K562 (cell line): ENCODE measurements around the gene CCN6. TPM values are rescaled to one million over a fixed set of nuclear protein-coding genes. Genes with fewer than 3 reads are reported as not detected.

Experiments
- ATAC-seq: fragments of 200-7000 bp; cut with Tn5 transposase; 3 replicates; pipeline ENCODE4 v1.9.1; 2020; ENCODE audit warnings: moderate library complexity
- BruUV-seq: library from RNA; stranded (reverse); fragments of 400-500 nt; replicated peaks from 2 replicates; lab custom pipeline; 2021; lab: Mats Ljungman, UMichigan
- CTCF ChIA-PET: fragments of 300-600 bp; formaldehyde crosslinking; extraction: SDS; loops from one replicate; lab custom pipeline; 2021; ENCODE audit warnings: low intra/inter-chr PET ratio; lab: Yijun Ruan, JAX
- POLR2A ChIA-PET: fragments of 300-600, 350-650 bp; sonication (Branson Sonifier 250); formaldehyde crosslinking; extraction: SDS; loops from one replicate; lab custom pipeline; 2021; ENCODE audit warnings: antibody characterized with exemption, inconsistent platforms; lab: Yijun Ruan, JAX
- DNase-seq, 4 experiments: peaks; one replicate each; pipeline versions ENCODE4 v3.0.0 to v3.0.0-alpha.2; 2011 to 2018; ENCODE audit warnings: low spot score in 3 of 4, mixed read lengths in 3 of 4; ENCODE audit errors: extremely low read depth in 1 of 4
- FAIRE-seq: peaks from 2 replicates; lab custom pipeline; 2011; peaks lifted over from hg19 to GRCh38; lab: Jason Lieb, UNC
- H2AFZ ChIP-seq: 2 replicates; pipeline ENCODE4 v1.6.0; 2011; ENCODE audit warnings: low read depth, low read length, control low read depth, inconsistent platforms
- H3K27ac ChIP-seq: fragments of 200-600 bp; 3 replicates; pipeline ENCODE4 v1.8.0; 2011; ENCODE audit warnings: low read depth, mild to moderate bottlenecking, control low read depth, inconsistent platforms, low read length, moderate library complexity, mixed read lengths; ENCODE audit errors: extremely low read depth
- H3K27me3 ChIP-seq, 2 experiments: fragments of 300-600 bp in 1 of 2; 2 replicates in 1 of 2; 3 replicates in 1 of 2; pipeline versions ENCODE4 v1.6.0 to v1.8.0; 2011; ENCODE audit warnings: inconsistent platforms in 2 of 2, low read length in 2 of 2, mild to moderate bottlenecking in 1 of 2, mixed read lengths in 1 of 2, moderate library complexity in 1 of 2; ENCODE audit not compliant: control insufficient read depth in 2 of 2, insufficient read depth in 2 of 2
- H3K36me3 ChIP-seq: fragments of 300-600 bp; 3 replicates; pipeline ENCODE4 v1.8.0; 2011; ENCODE audit warnings: mild to moderate bottlenecking, low read length, inconsistent platforms; ENCODE audit not compliant: control insufficient read depth, insufficient read depth
- H3K4me1 ChIP-seq, 2 experiments: fragments of 200-600 bp in 1 of 2; replicated peaks in 1 of 2; 2 replicates in 1 of 2; 3 replicates in 1 of 2; pipeline versions ENCODE4 v1.5.1 to v1.8.0; 2011; ENCODE audit warnings: inconsistent platforms in 2 of 2, low read length in 2 of 2, mild to moderate bottlenecking in 1 of 2, mixed read lengths in 1 of 2, moderate library complexity in 1 of 2; ENCODE audit not compliant: control insufficient read depth in 2 of 2, insufficient read depth in 2 of 2
- H3K4me2 ChIP-seq: 2 replicates; pipeline ENCODE4 v1.6.1; 2011; ENCODE audit warnings: low read length, control low read depth, inconsistent platforms, mixed read lengths; ENCODE audit not compliant: insufficient read depth
- H3K4me3 ChIP-seq: fragments of 200-600 bp; sonication (generic), shearing (Covaris generic); 2 replicates; pipeline ENCODE4 v1.5.1; 2016; ENCODE audit warnings: control low read depth, inconsistent platforms
- H3K79me2 ChIP-seq: fragments of 200-600 bp; 3 replicates; pipeline ENCODE4 v1.8.0; 2011; ENCODE audit warnings: low read length, inconsistent platforms; ENCODE audit not compliant: control insufficient read depth, insufficient read depth
- H3K9ac ChIP-seq, 2 experiments: 2 replicates each; pipeline versions ENCODE4 v1.6.0 to v1.6.1; 2011; ENCODE audit warnings: low read depth in 2 of 2, low read length in 2 of 2, control low read depth in 1 of 2, inconsistent platforms in 1 of 2, mild to moderate bottlenecking in 1 of 2, mixed read lengths in 1 of 2; ENCODE audit not compliant: insufficient read depth in 1 of 2
- H3K9me1 ChIP-seq: one replicate; pipeline ENCODE4 v1.6.0; 2011; ENCODE audit warnings: inconsistent platforms, mild to moderate bottlenecking, low read length, moderate library complexity; ENCODE audit not compliant: control insufficient read depth, insufficient read depth
- H3K9me3 ChIP-seq: replicated peaks from 2 replicates; pipeline ENCODE4 v1.5.1; 2011; ENCODE audit warnings: low read depth, low read length, inconsistent platforms; ENCODE audit not compliant: control insufficient read depth, insufficient read depth
- H4K20me1 ChIP-seq: replicated peaks from 2 replicates; pipeline ENCODE4 v1.6.1; 2011; ENCODE audit warnings: low read length, inconsistent platforms, mixed read lengths; ENCODE audit not compliant: control insufficient read depth, insufficient read depth
- ARNT ChIP-seq, 2 experiments: fragments of 450-650 bp; IDR thresholded peaks; 2 replicates each; pipeline ENCODE4 v1.6.1; 2016; ENCODE audit warnings: mild to moderate bottlenecking in 1 of 2
- ATF1 ChIP-seq, 2 experiments: fragments of 450-650 bp in 1 of 2; IDR thresholded peaks; 2 replicates each; pipeline ENCODE4 v1.6.1; 2016; ENCODE audit warnings: missing compliant biosample characterization in 1 of 2, missing genetic modification characterization in 1 of 2
- CBX3 ChIP-seq, 2 experiments: IDR thresholded peaks; 1 replicate in 1 of 2; 2 replicates in 1 of 2; pipeline ENCODE4 v1.6.1; 2012; ENCODE audit warnings: inconsistent platforms in 2 of 2, low read length in 2 of 2, borderline replicate concordance in 1 of 2, control low read depth in 1 of 2
- CHD4 ChIP-seq: fragments of 200-600 bp; sonication (generic); IDR thresholded peaks from 3 replicates; pipeline ENCODE4 v1.6.1; 2012; ENCODE audit warnings: low read depth, mild to moderate bottlenecking, mixed read lengths, low read length, inconsistent platforms; ENCODE audit not compliant: insufficient read depth, insufficient replicate concordance, poor library complexity, severe bottlenecking
- GTF2F1 ChIP-seq: IDR thresholded peaks from 2 replicates; pipeline ENCODE4 v1.6.1; 2011; ENCODE audit warnings: low read depth, low read length, improper control_type of control experiment
- HMGN3 ChIP-seq: IDR thresholded peaks from 2 replicates; pipeline ENCODE4 v1.6.1; 2011; ENCODE audit warnings: borderline replicate concordance, low read depth, mild to moderate bottlenecking, mixed read lengths, low read length; ENCODE audit not compliant: insufficient read length; ENCODE audit errors: extremely low read depth
- KAT2B ChIP-seq: IDR thresholded peaks from one replicate; pipeline ENCODE4 v1.6.1; 2012; ENCODE audit warnings: low read depth, mild to moderate bottlenecking, control low read depth, inconsistent platforms, low read length, moderate library complexity
- KLF10 ChIP-seq: fragments of 250-450 bp; sonication (Bioruptor Pico); IDR thresholded peaks from 2 replicates; pipeline ENCODE4 v1.6.1; 2021; ENCODE audit warnings: matching md5 sums
- MBD2 ChIP-seq: sonication (generic); IDR thresholded peaks from 2 replicates; pipeline ENCODE4 v1.6.1; 2016; ENCODE audit warnings: low read depth, borderline replicate concordance
- NCOA6 ChIP-seq: fragments of 450-650 bp; IDR thresholded peaks from 2 replicates; pipeline ENCODE4 v1.6.1; 2017; ENCODE audit warnings: mild to moderate bottlenecking
- NFXL1 ChIP-seq: fragments of 450-650 bp; formaldehyde crosslinking; IDR thresholded peaks from 2 replicates; pipeline ENCODE4 v1.4.0; 2021; ENCODE audit warnings: mild to moderate bottlenecking
- SMAD2 ChIP-seq: fragments of 150-350 bp; IDR thresholded peaks from 2 replicates; pipeline ENCODE4 v1.6.1; 2014; ENCODE audit warnings: low read depth, mild to moderate bottlenecking, low read length
- SREBF1 ChIP-seq: fragments of 150-350 bp; IDR thresholded peaks from 2 replicates; pipeline ENCODE4 v1.6.1; 2014; ENCODE audit warnings: antibody characterized with exemption, low read depth, low read length, borderline replicate concordance
- ZMIZ1 ChIP-seq, 2 experiments: fragments of 150-350 bp in 1 of 2; IDR thresholded peaks; 2 replicates each; pipeline ENCODE4 v1.6.1; 2012 to 2016; ENCODE audit warnings: low read depth in 2 of 2, low read length in 2 of 2, mild to moderate bottlenecking in 1 of 2, moderate library complexity in 1 of 2
- ZNF3 ChIP-seq: fragments of 250-450 bp; sonication (Bioruptor Pico); IDR thresholded peaks from 2 replicates; pipeline ENCODE4 v1.5.0; 2021; ENCODE audit warnings: mild to moderate bottlenecking, moderate library complexity
- ZNF57 ChIP-seq: fragments of 450-650 bp; formaldehyde crosslinking; IDR thresholded peaks from 2 replicates; pipeline ENCODE4 v1.4.0; 2020; ENCODE audit warnings: mild to moderate bottlenecking, moderate library complexity
- ZNF584 ChIP-seq: fragments of 200-800 bp; sonication (Bioruptor generic); IDR thresholded peaks from 2 replicates; pipeline ENCODE4 v1.6.1; 2016; ENCODE audit warnings: low read depth, mild to moderate bottlenecking, missing genetic modification characterization, missing compliant biosample characterization
- ZNF586 ChIP-seq: fragments of 450-650 bp; formaldehyde crosslinking; conservative IDR thresholded peaks from 2 replicates; pipeline ENCODE4 v1.4.0; 2020; ENCODE audit warnings: mild to moderate bottlenecking, moderate library complexity
- ZNF76 ChIP-seq: fragments of 250-450 bp; sonication (Bioruptor Pico); IDR thresholded peaks from 2 replicates; pipeline ENCODE4 v1.4.0; 2020; ENCODE audit warnings: mild to moderate bottlenecking, moderate library complexity, borderline replicate concordance
- WGBS: fragments of 100-300 bp; shearing (Covaris generic); methylation state at CpG from one replicate; pipeline ENCODE4 v1.1.6; 2016; ENCODE audit warnings: low coverage, mixed read lengths; ENCODE audit not compliant: insufficient coverage; ENCODE audit errors: missing lambda C conversion rate; 5-methylcytosine and 5-hydroxymethylcytosine counted together
- in situ Hi-C: fragments of 300-500 bp; cut with MboI; formaldehyde crosslinking; loops from 4 replicates; pipeline ENCODE4 v1.15.0; 2018; ENCODE audit warnings: inconsistent platforms, mixed read lengths
- intact Hi-C: fragments of 100-400 bp; cut with micrococcal nuclease; formaldehyde crosslinking; loops from 2 replicates; pipeline ENCODE4 v1.14.2; 2022
- polyA plus RNA-seq, 8 experiments: library from polyadenylated mRNA; depleted of rRNA in 4 of 8; stranded (reverse) in 5 of 8; unstranded in 3 of 8; fragments of >200 nt; fragmentation: Nextera tagmentation in 2 of 8; fragmentation: Illumina TruSeq in 1 of 8; extraction: Ambion mirVana in 2 of 8; extraction: Trizol in 1 of 8; gene quantifications; 2 replicates each; pipeline versions ENCODE4 v1.2.1 to v1.2.3, GENCODE V29; 2011 to 2014; ENCODE audit warnings: inconsistent platforms in 1 of 8, missing spikeins in 1 of 8
- total RNA-seq, 7 experiments: library from RNA; depleted of rRNA in 6 of 7; stranded (reverse); fragments of >200 nt in 6 of 7; fragmentation: Illumina TruSeq in 2 of 7; extraction: Trizol in 2 of 7; gene quantifications; 2 replicates each; pipeline versions ENCODE4 v1.2.1 to v1.2.3, GENCODE V29; 2011 to 2021; ENCODE audit warnings: low replicate concordance in 1 of 7

CCN6 gene
- total and polyA plus RNA-seq, 9 of the 15 experiments (the other 6 are each of a cell fraction or from before 2014, with no cell fraction given): 0.04 to 0.62 (median 0.21) TPM; not detected in 2

GRCh38 chr6:112021691-112022310 is 32.1 kb upstream of the CCN6 start:
- Histone ChIP-seq H3K9me3 (no peaks in the 10 kb centered on the region), H3K9me1 (no peaks in the 10 kb centered on the region), H4K20me1 (no peaks in the 10 kb centered on the region), H3K79me2 (no peaks in the 10 kb centered on the region), H3K4me1 (no peaks in the 10 kb centered on the region), H3K27ac (no peak overlapping the region), H3K36me3 (no peaks in the 10 kb centered on the region), H3K9ac (no peak overlapping the region), H3K4me3 (no peak overlapping the region), H2AFZ (no peak overlapping the region), H3K27me3 (peaks cover 19 to 20% of the 10 kb centered on the region in 2 experiments; a peak in 4 of 5 replicates), H3K4me2 (no peak overlapping the region)
- DNase-seq (no peak), ATAC-seq (no peak), FAIRE-seq (no peak)
- intact Hi-C loops: no loop called here
- in situ Hi-C loops: no loop called here
- 1% methylated on average over 6 of the region's 6 CpGs for WGBS
- BruUV-seq: no TSS peak
- ChIA-PET POLR2A (no interaction called here), CTCF (no interaction called here)
- no peak for TF ChIP-seq ZNF57
- no peak for TF ChIP-seq ZNF3 (CRISPR knock-in tag)
- TF ChIP-seq KLF10 (CRISPR knock-in tag): no peak
- TF ChIP-seq ATF1 (CRISPR knock-in tag; IDR thresholded peaks at IDR 0.05): no peak
- TF ChIP-seq ATF1 (tag; IDR thresholded peaks at IDR 0.05): no peak
- no peak for TF ChIP-seq NCOA6
- TF ChIP-seq ZNF586 (CRISPR knock-in tag): no peak
- TF ChIP-seq ZMIZ1 (IDR thresholded peaks at IDR 0.05; ENCODE audit: low read depth in 2 of 2, low read length in 2 of 2): no peak
- no peak for TF ChIP-seq HMGN3
- no peak for TF ChIP-seq CBX3 (IDR thresholded peaks at IDR 0.05; ENCODE audit: borderline replicate concordance in 1 of 2, low read length in 2 of 2)
- no peak for TF ChIP-seq CHD4
- no peak for TF ChIP-seq KAT2B
- TF ChIP-seq ARNT (IDR thresholded peaks at IDR 0.05): no peak
- TF ChIP-seq ZNF584 (CRISPR knock-in tag): no peak
- no peak for TF ChIP-seq NFXL1 (CRISPR knock-in tag)
- TF ChIP-seq SMAD2: no peak
- no peak for TF ChIP-seq ZNF76 (CRISPR knock-in tag)
- TF ChIP-seq GTF2F1: no peak
- no peak for TF ChIP-seq SREBF1
- no peak for TF ChIP-seq MBD2
